ENCODE results near the gene TLE3.
"Not testable (repeated sequence)": the region's sequence is repeated elsewhere in the genome, so short reads cannot be mapped to it uniquely, and the experiment has no call there.

TLE3 gene

DNA sequence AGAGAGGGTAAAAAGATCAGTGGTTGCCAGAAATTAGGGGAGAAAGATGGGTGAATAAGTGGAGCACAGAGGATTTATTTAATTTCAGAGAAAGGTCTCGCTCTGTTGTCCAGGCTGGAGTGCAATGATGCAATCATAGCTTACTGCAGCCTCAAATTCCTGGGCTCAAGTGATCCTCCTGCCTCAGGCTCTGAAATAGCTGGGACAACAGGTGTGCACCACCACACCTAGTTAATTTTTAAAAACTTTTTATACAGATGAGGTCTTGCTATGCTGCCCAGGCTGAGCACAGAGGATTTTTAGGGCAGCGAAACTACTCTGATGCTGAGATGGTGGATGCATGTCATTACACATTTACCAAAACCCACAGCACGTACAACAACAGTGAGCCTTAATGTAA lies 20.9 kb upstream of the TLE3 start:
- CTCF ChIA-PET = interaction anchor here (0.8 kb wide), 1 partner anchor 230 kb away, joined by 3 read pairs; no protein-coding TSS in a partner anchor
- no peak for DNase-seq (ENCODE audit: low read depth, low spot score)
- POLR2A ChIA-PET = no interaction called here
- H3K4me3 ChIP-seq (ENCODE audit: low read depth, low read length) = no peak overlapping the region
- TF ChIP-seq, protein P1, sequence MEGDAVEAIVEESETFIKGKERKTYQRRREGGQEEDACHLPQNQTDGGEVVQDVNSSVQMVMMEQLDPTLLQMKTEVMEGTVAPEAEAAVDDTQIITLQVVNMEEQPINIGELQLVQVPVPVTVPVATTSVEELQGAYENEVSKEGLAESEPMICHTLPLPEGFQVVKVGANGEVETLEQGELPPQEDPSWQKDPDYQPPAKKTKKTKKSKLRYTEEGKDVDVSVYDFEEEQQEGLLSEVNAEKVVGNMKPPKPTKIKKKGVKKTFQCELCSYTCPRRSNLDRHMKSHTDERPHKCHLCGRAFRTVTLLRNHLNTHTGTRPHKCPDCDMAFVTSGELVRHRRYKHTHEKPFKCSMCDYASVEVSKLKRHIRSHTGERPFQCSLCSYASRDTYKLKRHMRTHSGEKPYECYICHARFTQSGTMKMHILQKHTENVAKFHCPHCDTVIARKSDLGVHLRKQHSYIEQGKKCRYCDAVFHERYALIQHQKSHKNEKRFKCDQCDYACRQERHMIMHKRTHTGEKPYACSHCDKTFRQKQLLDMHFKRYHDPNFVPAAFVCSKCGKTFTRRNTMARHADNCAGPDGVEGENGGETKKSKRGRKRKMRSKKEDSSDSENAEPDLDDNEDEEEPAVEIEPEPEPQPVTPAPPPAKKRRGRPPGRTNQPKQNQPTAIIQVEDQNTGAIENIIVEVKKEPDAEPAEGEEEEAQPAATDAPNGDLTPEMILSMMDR (IDR thresholded peaks at IDR 0.05; ENCODE audit: insufficient read depth, low read length, missing control alignments) = no peak

DNA sequence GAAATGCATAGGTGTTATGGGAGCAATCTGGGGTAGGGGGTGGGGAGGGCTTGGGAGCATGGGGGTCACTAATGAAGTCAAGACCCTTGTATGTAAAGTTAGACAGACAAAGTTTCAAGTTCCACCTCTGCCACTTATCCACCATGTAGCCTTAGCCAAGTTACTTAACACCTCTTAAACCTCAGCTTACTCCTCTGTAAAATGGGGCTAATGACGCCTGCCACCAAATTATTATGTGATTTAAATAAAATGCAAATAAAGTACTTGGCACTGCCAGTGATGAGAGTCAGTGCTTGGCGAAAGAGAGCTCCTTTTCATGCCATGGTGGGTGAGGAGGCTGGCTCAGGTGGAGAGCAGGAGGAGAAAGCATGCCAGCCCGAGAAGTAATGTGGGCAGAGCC lies 18.6 kb upstream of the TLE3 start:
- no peak overlapping the region for H3K4me3 ChIP-seq (ENCODE audit: low read depth, low read length)
- TF ChIP-seq, protein P1 (IDR thresholded peaks at IDR 0.05; ENCODE audit: insufficient read depth, low read length, missing control alignments) = no peak
- CTCF ChIA-PET = no interaction called here
- no peak for DNase-seq (ENCODE audit: low read depth, low spot score)
- POLR2A ChIA-PET = no interaction called here

DNA sequence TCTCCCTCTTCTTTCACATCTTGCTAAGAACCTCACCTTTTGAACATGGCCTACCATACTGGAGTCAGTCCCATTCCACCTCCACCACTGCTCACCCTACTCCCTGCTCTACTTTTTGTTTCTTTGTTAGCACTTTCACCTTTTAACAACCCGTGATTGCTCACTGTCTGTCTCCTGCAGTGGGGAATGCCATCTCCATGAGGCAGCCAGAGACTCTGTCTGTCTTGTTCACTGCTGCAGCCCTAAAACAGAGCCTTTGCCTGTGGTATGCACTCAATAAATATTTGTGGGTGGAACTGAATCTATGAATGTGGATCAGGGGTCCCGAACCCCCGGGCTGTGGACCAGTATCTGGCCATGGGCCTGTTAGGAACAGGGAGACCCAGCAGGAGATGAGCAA lies 16.5 kb upstream of the TLE3 start:
- ChIA-PET CTCF (no interaction called here), POLR2A (no interaction called here)
- TF ChIP-seq, protein P1 (IDR thresholded peaks at IDR 0.05; ENCODE audit: insufficient read depth, low read length, missing control alignments) = no peak
- no peak for DNase-seq (ENCODE audit: low read depth, low spot score)
- H3K4me3 ChIP-seq (ENCODE audit: low read depth, low read length) = no peak overlapping the region

DNA sequence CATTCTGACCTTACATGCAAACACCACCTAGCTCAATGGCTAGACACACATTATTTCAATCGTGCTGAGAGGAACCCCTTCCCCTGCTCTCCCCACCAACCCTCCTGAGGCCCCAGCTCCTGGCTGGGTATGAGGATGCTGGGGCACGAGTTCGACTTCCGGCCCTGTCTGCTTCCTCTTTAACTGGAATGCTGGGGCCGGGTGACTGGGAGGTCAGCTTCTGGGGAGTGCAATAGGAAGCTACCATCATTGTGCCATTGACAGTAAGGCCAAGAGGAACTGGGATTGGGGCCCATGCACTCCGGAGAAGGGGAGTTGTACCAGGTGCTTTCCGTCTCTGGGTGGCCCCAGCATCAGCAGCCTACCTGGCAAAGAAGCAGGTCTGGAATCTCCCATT lies 15.6 kb upstream of the TLE3 start:
- DNase-seq (ENCODE audit: low read depth, low spot score) = no peak
- ChIA-PET CTCF (interaction anchor here (4.6 kb wide), 1 partner anchor 13 kb away, joined by 22 read pairs; no protein-coding TSS in a partner anchor), POLR2A (no interaction called here)
- TF ChIP-seq, protein P1 (IDR thresholded peaks at IDR 0.05; ENCODE audit: insufficient read depth, low read length, missing control alignments) = no peak
- H3K4me3 ChIP-seq (ENCODE audit: low read depth, low read length) = no peak overlapping the region

DNA sequence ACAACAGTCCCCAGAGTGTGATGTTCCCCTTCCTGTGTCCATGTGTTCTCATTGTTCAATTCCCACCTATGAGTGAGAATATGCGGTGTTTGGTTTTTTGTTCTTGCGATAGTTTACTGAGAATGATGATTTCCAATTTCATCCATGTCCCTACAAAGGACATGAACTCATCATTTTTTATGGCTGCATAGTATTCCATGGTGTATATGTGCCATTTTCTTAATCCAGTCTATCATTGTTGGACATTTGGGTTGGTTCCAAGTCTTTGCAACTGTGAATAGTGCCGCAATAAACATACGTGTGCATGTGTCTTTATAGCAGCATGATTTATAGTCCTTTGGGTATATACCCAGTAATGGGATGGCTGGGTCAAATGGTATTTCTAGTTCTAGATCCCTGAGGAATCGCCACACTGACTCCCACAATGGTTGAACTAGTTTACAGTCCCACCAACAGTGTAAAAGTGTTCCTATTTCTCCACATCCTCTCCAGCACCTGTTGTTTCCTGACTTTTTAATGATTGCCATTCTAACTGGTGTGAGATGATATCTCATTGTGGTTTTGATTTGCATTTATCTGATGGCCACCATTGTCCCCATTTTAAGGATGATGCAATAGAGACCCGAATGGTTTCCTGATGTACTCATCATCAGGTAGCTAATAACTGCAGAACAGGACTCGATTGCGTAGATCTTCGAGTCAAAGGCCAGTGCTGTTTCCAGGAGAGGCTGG lies 15.0 kb upstream of the TLE3 start:
- CTCF ChIA-PET = interaction anchor here (4.6 kb wide), 1 partner anchor 12 kb away, joined by 22 read pairs; no protein-coding TSS in a partner anchor
- H3K4me3 ChIP-seq (ENCODE audit: low read depth, low read length); POLR2A ChIA-PET; DNase-seq (ENCODE audit: low read depth, low spot score): not testable (repeated sequence)

DNA sequence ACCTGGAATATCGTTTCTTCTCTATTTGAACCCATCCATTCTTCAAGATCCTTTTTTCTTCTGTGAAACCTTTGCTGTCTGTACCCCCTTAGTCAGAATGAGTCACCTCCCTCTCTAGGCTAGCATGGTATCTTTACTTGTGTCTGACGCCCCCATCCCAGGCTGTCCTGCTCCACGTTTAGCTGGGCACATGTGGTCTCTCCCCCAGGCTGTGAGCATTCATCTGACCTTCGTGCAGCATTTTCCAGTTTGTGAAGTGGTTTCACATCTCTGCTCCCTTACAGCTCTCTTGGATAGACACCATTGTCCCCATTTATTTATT lies 14.3 kb upstream of the TLE3 start:
- POLR2A ChIA-PET = no interaction called here
- no peak for DNase-seq (ENCODE audit: low read depth, low spot score)
- CTCF ChIA-PET = interaction anchor here (1.0 to 4.6 kb wide), 2 partner anchors 12 to 536 kb away, joined by 3 to 22 read pairs; no protein-coding TSS in a partner anchor
- TF ChIP-seq, protein P1 (IDR thresholded peaks at IDR 0.05; ENCODE audit: insufficient read depth, low read length, missing control alignments) = no peak
- no peak overlapping the region; the same call in 1 of the 2 replicates for H3K4me3 ChIP-seq (ENCODE audit: low read depth, low read length)
